ENCODE data around the gene FASN.

The FASN gene

DNA sequence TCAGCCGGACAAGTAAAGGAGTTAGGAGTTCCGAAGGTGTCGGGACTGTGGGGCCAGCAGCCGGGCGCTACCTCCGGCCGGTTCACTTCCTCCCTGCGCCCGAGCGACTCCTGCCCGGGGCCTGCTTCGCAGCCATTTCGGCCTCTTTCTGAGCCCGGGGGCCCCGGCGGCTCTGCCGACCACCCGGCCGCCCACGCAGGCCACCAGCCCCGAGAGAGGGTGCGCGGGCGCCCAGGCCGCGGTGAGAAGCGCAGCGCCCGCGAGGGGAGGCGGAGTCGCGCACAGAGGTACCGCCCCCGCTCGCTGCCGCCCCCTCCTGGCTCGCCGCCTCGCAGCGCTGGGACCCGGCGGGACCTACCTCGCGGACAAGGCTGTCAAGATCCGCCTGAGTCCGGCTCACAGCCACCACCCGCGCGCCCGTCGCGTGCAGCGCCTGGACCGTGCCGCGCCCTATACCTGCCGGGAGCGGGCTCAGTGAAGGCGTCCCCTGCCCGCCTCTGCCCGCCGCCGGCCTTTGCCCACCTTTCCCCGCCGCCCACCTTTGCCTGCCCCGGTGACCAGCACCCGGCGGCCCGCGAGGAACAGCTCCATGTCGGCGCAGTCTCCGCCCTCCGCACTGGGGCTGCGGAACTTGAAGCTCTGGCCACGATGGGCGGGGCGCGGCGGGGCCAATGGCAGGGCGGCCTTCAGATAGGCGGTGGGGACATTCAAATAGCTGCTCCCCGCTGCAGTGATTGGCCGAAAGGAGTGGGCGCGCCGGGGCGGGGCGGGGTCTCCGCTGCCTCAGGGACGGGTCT is 60.7 kb downstream of the FASN start, which contains the start of gene DCXR:
TSS of gene DCXR (minus strand) at position 606 of the 797 bp plus-strand sequence. CDS start at position 591, 15 bp downstream.
- DNase-seq, result peak; percentile 96

DNA sequence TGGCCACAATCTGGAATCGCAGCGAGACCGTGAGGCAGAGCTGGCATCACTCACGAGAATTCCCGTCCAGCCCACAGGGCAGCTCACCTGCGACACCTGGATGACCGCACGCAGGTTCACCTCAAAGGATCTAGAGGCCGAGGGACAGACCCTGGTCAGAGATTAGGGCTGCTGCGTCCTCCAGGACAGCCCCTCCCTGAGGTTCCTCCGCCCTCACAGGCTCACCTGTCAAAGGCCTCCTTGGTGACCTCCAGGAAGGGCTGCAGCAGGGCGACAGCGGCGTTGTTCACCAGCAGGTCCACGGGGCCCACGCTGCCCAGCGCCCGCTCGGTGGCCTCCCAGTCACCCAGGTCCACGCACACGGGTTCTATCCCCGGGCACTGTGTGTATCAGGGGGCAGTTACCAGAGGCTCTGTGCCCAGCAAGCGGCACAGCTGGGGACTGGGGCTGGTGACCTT is 61.4 kb downstream of the FASN start:
- no peak for DNase-seq

DNA sequence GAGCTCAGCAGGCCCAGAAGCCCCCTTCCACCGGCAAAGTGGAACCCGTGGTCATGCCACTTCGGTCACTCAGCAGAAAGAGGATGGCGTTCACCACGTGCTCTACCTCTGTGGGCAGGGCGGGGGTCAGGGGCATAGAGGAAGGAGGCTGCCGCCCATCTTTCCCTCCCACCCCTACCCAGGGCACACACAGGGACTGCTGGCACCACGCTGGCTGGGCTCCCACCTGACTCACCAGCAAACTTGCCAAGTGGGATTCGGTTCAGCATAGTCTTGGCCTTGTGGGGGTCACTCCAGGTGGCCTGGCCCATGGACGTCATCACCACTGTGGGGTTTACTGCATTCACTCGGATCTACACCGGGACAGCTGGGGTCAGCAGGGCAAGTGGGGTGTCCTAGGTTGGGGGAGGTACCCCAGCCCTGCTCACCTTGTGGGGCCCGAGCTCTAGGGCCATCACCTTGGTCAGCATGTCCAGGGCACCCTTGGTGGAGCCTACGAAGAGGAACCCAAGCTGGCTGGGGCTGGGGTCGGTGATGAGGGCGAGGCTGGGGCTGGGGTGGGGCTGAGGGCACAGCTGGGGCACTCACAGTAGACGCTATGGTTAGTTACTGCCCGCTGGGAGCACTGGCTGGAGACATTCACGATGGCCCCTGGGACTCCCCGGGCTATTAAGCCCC is 61.9 kb downstream of the FASN start:
- DNase-seq, result no peak

DNA sequence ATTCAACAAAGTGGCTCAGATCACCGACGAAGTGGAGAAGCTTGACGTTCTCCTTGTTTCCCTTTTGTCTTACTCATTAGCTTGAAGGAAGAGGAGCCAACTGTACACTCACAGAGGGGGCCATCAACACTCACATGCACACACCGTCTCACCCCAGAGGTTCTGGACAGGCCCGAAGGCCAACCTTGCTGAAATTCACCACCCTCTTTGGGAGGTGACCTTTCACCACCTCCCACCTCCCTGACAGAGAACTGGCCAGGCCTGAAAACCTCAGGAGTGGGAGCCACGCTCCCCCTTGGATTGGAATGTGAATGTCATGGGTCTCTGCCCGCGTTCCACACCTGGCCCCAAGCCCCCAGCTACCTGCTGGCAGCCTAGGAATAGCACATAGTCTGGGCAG is 62.5 kb downstream of the FASN start:
- no peak for DNase-seq

DNA sequence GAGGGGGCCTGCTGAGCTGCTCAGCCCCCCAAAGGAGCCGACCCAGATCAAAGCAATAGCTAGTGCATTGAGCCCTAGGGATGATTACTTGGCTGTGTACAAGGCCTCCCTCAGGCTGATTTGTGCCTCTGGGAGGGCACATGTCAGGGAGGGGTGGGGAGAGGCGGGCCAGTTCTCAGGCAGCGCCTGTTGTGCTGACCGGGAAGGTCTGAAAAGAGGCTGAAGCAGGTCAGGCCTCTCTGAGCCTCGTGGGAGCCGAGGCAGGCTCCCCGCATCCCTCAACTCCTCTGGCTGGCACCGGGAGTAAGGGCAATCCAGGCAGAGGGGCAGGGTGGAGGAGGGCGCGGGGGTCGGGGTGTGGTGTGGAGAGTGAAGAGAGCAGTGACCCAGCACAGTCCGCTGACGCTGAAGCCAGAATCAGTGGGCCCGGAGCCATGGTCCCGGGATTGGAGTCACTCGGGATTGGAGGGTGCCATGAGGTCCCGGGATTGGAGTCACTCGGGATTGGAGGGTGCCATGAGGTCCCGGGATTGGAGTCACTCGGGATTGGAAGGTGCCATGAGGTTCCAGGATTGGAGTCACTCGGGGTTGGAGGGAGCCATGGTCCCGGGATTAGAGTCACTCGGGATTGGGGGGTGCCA is 63.5 kb downstream of the FASN start:
- no peak for DNase-seq

DNA sequence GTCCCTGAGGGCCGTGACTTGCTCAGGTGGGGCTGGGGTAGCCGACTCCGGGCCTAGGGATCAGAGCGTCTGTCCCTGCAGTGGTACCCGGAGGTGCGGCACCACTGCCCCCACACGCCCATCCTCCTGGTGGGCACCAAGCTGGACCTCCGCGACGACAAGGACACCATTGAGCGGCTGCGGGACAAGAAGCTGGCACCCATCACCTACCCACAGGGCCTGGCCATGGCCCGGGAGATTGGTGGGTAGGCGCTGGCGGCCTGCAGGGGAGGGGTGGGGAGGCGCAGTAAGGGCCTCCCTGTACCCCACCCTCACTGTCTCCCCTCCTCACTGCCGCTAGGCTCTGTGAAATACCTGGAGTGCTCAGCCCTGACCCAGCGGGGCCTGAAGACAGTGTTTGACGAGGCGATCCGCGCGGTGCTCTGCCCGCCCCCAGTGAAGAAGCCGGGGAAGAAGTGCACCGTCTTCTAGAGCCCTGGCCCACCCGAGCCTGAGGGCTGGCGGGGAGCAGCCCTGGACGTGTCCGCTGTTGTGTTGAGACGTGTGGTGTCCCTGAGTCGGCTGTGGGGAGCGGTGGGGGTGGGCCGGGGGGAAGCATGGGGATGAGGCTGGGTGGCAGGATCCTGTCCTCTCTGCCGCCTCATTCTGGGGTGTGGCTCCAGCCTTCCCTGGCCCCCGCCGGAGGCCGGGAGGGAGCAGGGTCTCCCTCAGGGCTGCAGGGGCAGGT is 64.5 kb downstream of the FASN start:
- no peak for DNase-seq

DNA sequence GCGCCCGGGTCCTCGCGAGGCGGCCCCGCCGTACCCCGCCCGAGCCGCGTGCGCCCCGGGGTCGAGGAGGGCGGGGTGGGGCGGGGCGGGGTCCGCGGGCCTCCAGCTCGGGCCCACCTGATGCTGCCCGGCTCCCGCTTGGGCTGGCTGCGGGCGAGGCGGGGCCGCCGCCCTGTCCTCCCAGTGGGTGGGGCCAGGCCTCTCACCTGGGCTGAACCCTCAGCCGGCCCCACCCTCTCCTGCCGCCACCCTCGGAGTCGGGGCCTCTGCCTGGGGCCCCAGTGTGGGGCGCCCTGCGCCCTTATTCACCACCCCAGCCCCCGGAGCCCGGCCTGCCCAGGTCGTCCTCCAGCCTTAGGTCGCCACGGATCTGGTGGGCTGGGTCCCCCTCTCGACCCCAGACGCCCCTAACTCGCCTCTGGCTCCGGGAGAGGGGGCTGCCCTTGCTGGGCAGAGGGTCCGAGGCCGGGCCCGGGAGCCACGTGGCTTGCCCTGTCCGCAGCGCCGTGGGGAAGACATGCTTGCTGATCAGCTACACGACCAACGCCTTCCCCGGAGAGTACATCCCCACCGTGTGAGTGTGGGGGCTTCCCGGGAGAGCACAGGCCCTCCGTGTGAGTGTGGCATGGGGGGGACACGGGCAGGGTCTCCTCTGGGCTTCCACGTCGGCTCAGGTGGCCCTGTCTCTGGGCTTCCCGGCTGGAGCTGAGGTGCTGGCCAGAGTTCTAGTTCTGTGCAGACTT is 66.0 kb downstream of the FASN start:
- peak; percentile 48 for DNase-seq

DNA sequence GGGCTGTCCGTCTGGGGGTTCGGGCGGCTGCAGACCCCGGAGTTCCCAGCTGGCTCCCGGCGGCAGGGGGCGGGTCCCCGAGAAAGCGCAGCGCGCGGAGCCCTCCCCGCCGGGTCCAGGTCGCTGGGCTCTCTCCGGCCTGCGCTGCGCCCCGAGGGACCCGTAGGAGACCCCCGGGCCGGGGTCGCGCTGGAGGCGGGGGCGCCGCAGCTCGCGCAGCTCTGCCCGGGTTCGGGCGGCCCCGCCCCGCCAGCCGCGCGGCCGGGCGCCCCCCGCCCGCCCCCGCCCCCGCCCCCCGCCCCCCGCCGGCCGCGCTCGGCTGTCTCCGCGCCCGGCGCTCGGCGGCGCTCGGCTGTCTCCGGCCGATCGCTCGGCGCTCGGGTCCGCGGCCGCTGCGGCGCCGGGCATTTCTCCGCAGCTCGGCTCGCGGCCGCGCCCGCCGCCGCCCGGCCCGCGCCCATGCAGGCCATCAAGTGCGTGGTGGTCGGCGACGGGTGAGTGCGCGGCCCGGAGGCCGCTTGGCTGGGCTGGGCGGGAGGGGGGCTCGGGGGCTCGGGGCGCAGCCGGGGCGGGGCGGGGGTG is 66.6 kb downstream of the FASN start, which contains the start of gene RAC3:
TSS of gene RAC3 (plus strand) at position 376 of the 582 bp plus-strand sequence. CDS start at position 460, 84 bp downstream.
- no peak for DNase-seq

DNA sequence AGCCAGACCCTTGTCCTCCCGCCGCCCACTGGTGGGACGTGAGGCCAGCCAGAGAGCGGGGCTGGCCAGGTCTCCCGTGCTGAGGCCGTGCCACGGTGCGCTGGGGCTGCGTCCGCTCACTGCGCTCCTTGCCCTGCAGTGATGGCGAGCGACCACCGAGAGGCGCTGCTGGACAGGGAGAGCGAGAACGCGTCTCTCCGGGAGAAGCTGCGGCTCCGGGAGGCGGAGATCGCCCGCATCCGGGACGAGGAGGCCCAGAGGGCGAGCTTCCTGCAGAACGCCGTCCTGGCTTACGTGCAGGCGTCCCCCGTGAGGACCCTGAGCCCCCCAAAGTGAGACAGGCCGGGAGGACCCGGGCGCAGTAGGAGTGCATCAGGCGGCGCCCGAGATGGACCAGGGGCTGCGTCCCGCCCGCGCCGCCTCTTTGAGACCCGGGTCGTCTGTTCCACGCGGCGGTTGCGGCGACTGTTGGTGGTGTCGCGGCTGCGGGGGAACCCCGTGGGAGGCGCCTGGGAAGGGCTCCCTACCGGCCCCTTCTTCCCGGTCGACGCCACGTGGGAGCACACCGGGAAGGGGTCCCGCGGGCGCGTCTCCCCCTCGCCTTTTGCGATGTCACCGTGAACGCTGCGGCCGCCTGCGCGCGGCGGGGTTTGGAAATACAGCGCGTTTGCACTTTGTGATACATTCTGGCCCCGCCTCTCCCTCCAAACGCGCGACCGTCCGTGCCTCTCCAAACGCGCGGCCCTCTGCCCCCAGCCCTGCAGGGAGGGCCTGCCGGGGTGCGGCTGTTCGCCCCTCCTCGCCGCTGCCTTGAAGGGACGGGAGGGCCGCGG is 67.3 kb downstream of the FASN start:
- peak; percentile 86 for DNase-seq

DNA sequence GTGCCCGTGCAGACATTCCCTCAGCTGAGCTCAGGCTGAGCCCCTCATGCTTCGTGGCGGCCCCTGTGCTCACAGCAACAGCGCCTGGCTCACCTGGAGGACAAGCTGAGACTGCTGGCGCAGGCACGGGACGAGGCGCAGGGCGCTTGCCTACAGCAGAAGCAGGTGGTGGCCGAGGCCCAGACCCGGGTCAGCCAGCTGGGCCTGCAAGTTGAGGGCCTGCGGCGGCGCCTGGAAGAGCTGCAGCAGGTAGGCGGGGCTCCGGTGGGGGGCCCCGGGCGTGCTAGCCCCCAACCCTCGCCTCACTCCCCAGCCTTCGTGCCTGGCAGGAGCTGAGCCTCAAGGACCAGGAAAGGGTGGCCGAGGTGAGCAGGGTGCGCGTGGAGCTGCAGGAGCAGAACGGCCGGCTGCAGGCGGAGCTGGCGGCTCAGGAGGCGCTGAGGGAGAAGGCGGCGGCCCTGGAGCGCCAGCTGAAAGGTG is 68.0 kb downstream of the FASN start:
- no peak for DNase-seq

DNA sequence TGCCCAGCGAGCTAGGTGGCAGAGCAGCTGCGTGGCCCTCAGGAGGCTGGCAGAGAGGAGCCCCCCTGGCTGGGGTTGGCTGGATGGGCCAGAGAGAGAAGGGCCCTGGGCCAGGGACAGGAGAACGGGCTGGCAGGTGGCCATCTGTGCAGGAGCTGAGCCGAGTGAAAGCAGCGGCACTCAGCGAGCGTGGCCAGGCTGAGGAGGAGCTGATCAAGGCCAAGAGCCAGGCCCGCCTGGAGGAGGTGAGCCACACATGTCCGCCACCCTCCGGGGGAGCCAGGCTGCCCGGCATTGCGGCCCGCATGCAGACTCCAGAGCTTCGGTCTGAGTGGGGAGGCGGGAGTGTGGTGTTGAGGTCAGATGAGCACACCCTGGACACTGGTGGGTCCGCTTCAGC is 68.6 kb downstream of the FASN start:
- DNase-seq, result no peak

DNA sequence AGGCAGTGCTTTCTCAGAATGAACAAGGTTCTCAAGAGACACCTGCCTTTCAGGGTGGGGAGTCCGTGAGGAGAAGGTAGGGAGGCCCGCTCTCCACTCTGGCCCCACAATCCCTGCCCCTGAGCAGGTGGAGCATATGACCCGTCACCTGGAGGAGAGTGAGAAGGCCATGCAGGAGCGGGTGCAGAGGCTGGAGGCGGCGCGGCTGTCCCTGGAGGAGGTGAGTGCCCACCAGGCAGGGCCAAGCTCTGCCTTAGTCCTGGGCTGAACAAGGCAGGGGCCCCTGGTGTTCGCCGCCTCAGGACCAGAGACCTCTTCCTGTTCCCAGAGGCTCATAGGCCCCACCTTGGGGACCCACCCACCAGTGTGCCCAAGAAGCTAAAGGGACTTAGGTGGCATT is 69.1 kb downstream of the FASN start:
- no peak for DNase-seq
